ENCODE measurements around the gene ORC5.

Gene ORC5

GRCh38 chr7:104124893-104125477 is 82.8 kb downstream of the ORC5 start:
- DNase-seq, result no peak

GRCh38 chr7:104124469-104124868 is 83.3 kb downstream of the ORC5 start:
- DNase-seq, result no peak

GRCh38 chr7:104123786-104124185 is 84.0 kb downstream of the ORC5 start:
- no peak for DNase-seq

- no peak for DNase-seq
Measured at GRCh38 chr7:104113788-104114187, 94.0 kb downstream of the ORC5 start.

- no peak for DNase-seq
Measured at GRCh38 chr7:104112623-104113022, 95.2 kb downstream of the ORC5 start.

GRCh38 chr7:104111271-104111670 is 96.5 kb downstream of the ORC5 start:
- no peak for DNase-seq

GRCh38 chr7:104106108-104106905 is 101.5 kb downstream of the ORC5 start:
- DNase-seq, result no peak

GRCh38 chr7:104098890-104099289 is 108.9 kb downstream of the ORC5 start:
- no peak for DNase-seq

GRCh38 chr7:104096683-104097082 is 111.1 kb downstream of the ORC5 start:
- peak; percentile 14 for DNase-seq

- DNase-seq, result no peak
Measured at GRCh38 chr7:104093127-104093526, 114.7 kb downstream of the ORC5 start.

- DNase-seq, result no peak
Measured at GRCh38 chr7:104091242-104091641, 116.6 kb downstream of the ORC5 start.

- peak; percentile 13 for DNase-seq
Measured at GRCh38 chr7:104089612-104090011, 118.2 kb downstream of the ORC5 start.

- no peak for DNase-seq
Measured at GRCh38 chr7:104089061-104089460, 118.8 kb downstream of the ORC5 start.

Data from eye (tissue), 1 donor.